Astrocyte of the cerebellum (primary cell): Measurements from ENCODE around the gene PRKN.

Experiments
- DNase-seq: peaks from one replicate; pipeline ENCODE4 v3.0.0-alpha.2; 2011; ENCODE audit warnings: low read depth
- H3K4me3 ChIP-seq: 2 replicates; pipeline ENCODE4 v1.5.1; 2011; ENCODE audit warnings: mild to moderate bottlenecking, low read depth, low read length, moderate library complexity
- CTCF ChIP-seq: IDR thresholded peaks from 2 replicates; pipeline ENCODE4 v1.5.1; 2012; ENCODE audit warnings: low read length, low read depth, moderate library complexity, mild to moderate bottlenecking; ENCODE audit errors: missing control alignments
- in situ Hi-C: cut with HindIII; loops from 2 replicates; pipeline ENCODE4 v1.10.0; 2017; ENCODE audit warnings: low sequenced_read_pairs

The PRKN gene

GRCh38 chr6:162068340-162068739, 659.2 kb downstream of the PRKN start:
- TF ChIP-seq CTCF, result no peak
- H3K4me3 ChIP-seq, result no peak overlapping the region
- in situ Hi-C loops, result no loop called here
- DNase-seq, result no peak

- in situ Hi-C loops, result no loop called here
- TF ChIP-seq CTCF, result no peak
- no peak overlapping the region for H3K4me3 ChIP-seq
- DNase-seq, result no peak
Observed at GRCh38 chr6:162063666-162064065, 663.9 kb downstream of the PRKN start.

GRCh38 chr6:162058281-162058875, 669.2 kb downstream of the PRKN start:
- no peak for TF ChIP-seq CTCF
- in situ Hi-C loops, result no loop called here
- no peak overlapping the region for H3K4me3 ChIP-seq
- DNase-seq, result peak; percentile 12

- in situ Hi-C loops, result no loop called here
- H3K4me3 ChIP-seq, result no peak overlapping the region
- no peak for TF ChIP-seq CTCF
- peak; percentile 16 for DNase-seq
Observed at GRCh38 chr6:162056745-162057144, 670.8 kb downstream of the PRKN start.

- no peak for TF ChIP-seq CTCF
- in situ Hi-C loops, result no loop called here
- no peak overlapping the region for H3K4me3 ChIP-seq
Observed at GRCh38 chr6:162056061-162056460, 671.5 kb downstream of the PRKN start.

GRCh38 chr6:162055365-162055764, 672.2 kb downstream of the PRKN start:
- in situ Hi-C loops, result no loop called here
- DNase-seq, result no peak
- no peak overlapping the region for H3K4me3 ChIP-seq
- TF ChIP-seq CTCF, result no peak

More at GRCh38 chr6:162056061-162056460, 671.5 kb downstream of the PRKN start:
- DNase-seq, result no peak
